Metanephros (tissue), 1 donor: ENCODE results near the gene LIG1. TPM values are rescaled to one million over a fixed set of nuclear protein-coding genes. Genes with fewer than 3 reads are reported as not detected.

Experiments used
- total RNA-seq: library from RNA; depleted of rRNA; stranded (reverse); fragments of >200 nt; gene quantifications from one replicate; pipeline ENCODE4 v1.2.3, GENCODE V29; 2014

Gene LIG1
- 54.3 TPM for total RNA-seq

GRCh38 chr19:48169939-48170803 lies at the start of gene LIG1, which contains the start of gene ZSWIM9:
TSS of gene LIG1 (minus strand) at chr19:48170344. CDS start at chr19:48165566, 4,778 bp downstream.
TSS of gene ZSWIM9 (plus strand) at chr19:48170680. CDS start at chr19:48171803, 1,123 bp downstream.

GRCh38 chr19:48110350-48110966 lies 59.7 kb downstream of the LIG1 start, which contains the start of gene PLA2G4C:
TSS of gene PLA2G4C (minus strand) at chr19:48110817. CDS start at chr19:48106529, 4,288 bp downstream.

Other genes with a start within 250 kb of the LIG1 start
- gene BSPH1, start 178.2 kb downstream of the LIG1 start, total RNA-seq: not detected
- not detected for gene ELSPBP1, start 175.7 kb downstream of the LIG1 start, total RNA-seq
- not detected for gene CABP5, start 126.3 kb downstream of the LIG1 start, total RNA-seq
- 20.6 TPM for gene PLA2G4C, start 59.5 kb downstream of the LIG1 start, total RNA-seq
- 9.8 TPM for gene ZSWIM9, start 336 bp upstream of the LIG1 start, total RNA-seq
- gene CARD8, start 85.6 kb upstream of the LIG1 start, total RNA-seq: 57.4 TPM
- gene ZNF114, start 99.7 kb upstream of the LIG1 start, total RNA-seq: 7.4 TPM
- 31.5 TPM for gene EMP3, start 155.2 kb upstream of the LIG1 start, total RNA-seq
- gene TMEM143, start 193.6 kb upstream of the LIG1 start, total RNA-seq: 17.9 TPM
- gene SYNGR4, start 194.0 kb upstream of the LIG1 start, total RNA-seq: not detected
- gene KDELR1, start 221.2 kb upstream of the LIG1 start, total RNA-seq: 113 TPM
- 0.99 TPM for gene GRIN2D, start 223.3 kb upstream of the LIG1 start, total RNA-seq